Caco-2 (cell line): ENCODE data around the gene SPRY1. TPM values are rescaled to one million over a fixed set of nuclear protein-coding genes. Genes with fewer than 3 reads are reported as not detected.
A peak's percentile ranks its signal among the peaks of the same experiment; 100 is the strongest.

Source experiments
- Bru-seq: library from RNA; stranded (reverse); fragments of 400-500 nt; gene quantifications from one replicate; lab custom pipeline; 2021; lab: Mats Ljungman, UMichigan
- BruChase-seq, 2 experiments: library from RNA; stranded (reverse); fragments of 400-500 nt; gene quantifications; one replicate each; lab custom pipeline; 2021; lab: Mats Ljungman, UMichigan
- BruUV-seq: library from RNA; stranded (reverse); fragments of 400-500 nt; replicated peaks from 2 replicates; lab custom pipeline; 2021; lab: Mats Ljungman, UMichigan
- CTCF ChIA-PET: fragments of 300-600 bp; sonication (Branson Sonifier 250); formaldehyde crosslinking; loops from one replicate; lab custom pipeline; 2022; ENCODE audit warnings: antibody characterized with exemption; lab: Charles Lee
- POLR2A ChIA-PET: fragments of 300-600 bp; sonication (Branson Sonifier 250); formaldehyde crosslinking; loops from one replicate; lab custom pipeline; 2022; ENCODE audit warnings: antibody characterized with exemption; lab: Charles Lee
- DNase-seq, 2 experiments: peaks; one replicate each; pipeline versions ENCODE4 v3.0.0 to v3.0.0-alpha.2; 2020 to 2022
- H3K27me3 ChIP-seq: replicated peaks from 2 replicates; pipeline ENCODE4 v1.6.0; 2011; ENCODE audit warnings: low read length; ENCODE audit not compliant: control insufficient read depth, insufficient read depth
- H3K36me3 ChIP-seq: 2 replicates; pipeline ENCODE4 v1.5.1; 2011; ENCODE audit warnings: low read length; ENCODE audit not compliant: control insufficient read depth, insufficient read depth
- H3K4me1 ChIP-seq: fragments of 250-450 bp; sonication (Bioruptor Pico); 2 replicates; pipeline ENCODE4 v1.5.1; 2020; ENCODE audit warnings: mild to moderate bottlenecking
- H3K4me3 ChIP-seq: 2 replicates; pipeline ENCODE4 v1.5.1; 2011; ENCODE audit warnings: low read depth, mild to moderate bottlenecking, control low read depth, low read length
- H3K9me3 ChIP-seq: fragments of 250-450 bp; sonication (Bioruptor Pico); 2 replicates; pipeline ENCODE4 v1.5.1; 2020; ENCODE audit warnings: mild to moderate bottlenecking, moderate library complexity
- H3K27ac Mint-ChIP-seq: one replicate; pipeline ENCODE4 v1.8.0; 2022; ENCODE audit warnings: mixed read lengths; ENCODE audit not compliant: unreplicated experiment
- H3K27me3 Mint-ChIP-seq: one replicate; pipeline ENCODE4 v1.8.0; 2022; ENCODE audit warnings: mixed read lengths; ENCODE audit not compliant: insufficient read depth, unreplicated experiment
- H3K36me3 Mint-ChIP-seq: one replicate; pipeline ENCODE4 v1.8.0; 2022; ENCODE audit warnings: mild to moderate bottlenecking, mixed read lengths; ENCODE audit not compliant: insufficient read depth, unreplicated experiment
- H3K4me1 Mint-ChIP-seq: one replicate; pipeline ENCODE4 v1.8.0; 2022; ENCODE audit warnings: low read depth, mixed read lengths; ENCODE audit not compliant: unreplicated experiment
- H3K4me3 Mint-ChIP-seq: one replicate; pipeline ENCODE4 v1.8.0; 2022; ENCODE audit warnings: mild to moderate bottlenecking, moderate library complexity, mixed read lengths; ENCODE audit not compliant: unreplicated experiment
- H3K9me3 Mint-ChIP-seq: one replicate; pipeline ENCODE4 v1.8.0; 2022; ENCODE audit warnings: mixed read lengths; ENCODE audit not compliant: unreplicated experiment
- CTCF ChIP-seq, 2 experiments: fragments of 200-600 bp in 1 of 2; IDR thresholded peaks; 1 replicate in 1 of 2; 2 replicates in 1 of 2; pipeline versions ENCODE4 v1.5.1 to v1.8.0; 2011 to 2022; ENCODE audit warnings: antibody characterized with exemption in 1 of 2, control low read depth in 1 of 2, inconsistent platforms in 1 of 2, low read depth in 1 of 2, low read length in 1 of 2, mild to moderate bottlenecking in 1 of 2, moderate library complexity in 1 of 2; ENCODE audit not compliant: insufficient read depth in 1 of 2, severe bottlenecking in 1 of 2, unreplicated experiment in 1 of 2
- intact Hi-C: fragments of 100-400 bp; cut with micrococcal nuclease; formaldehyde crosslinking; loops from one replicate; pipeline ENCODE4 v1.10.0; 2022; ENCODE audit not compliant: unreplicated experiment
- long read RNA-seq: library from polyadenylated mRNA; stranded (forward); transcript quantifications from one replicate; pipeline ENCODE4 v2.0.0, GENCODE V29; 2022
- total RNA-seq: library from RNA; stranded (reverse); gene quantifications from 2 replicates; pipeline ENCODE4 v1.2.3, GENCODE V29; 2022

The SPRY1 gene, protein sequence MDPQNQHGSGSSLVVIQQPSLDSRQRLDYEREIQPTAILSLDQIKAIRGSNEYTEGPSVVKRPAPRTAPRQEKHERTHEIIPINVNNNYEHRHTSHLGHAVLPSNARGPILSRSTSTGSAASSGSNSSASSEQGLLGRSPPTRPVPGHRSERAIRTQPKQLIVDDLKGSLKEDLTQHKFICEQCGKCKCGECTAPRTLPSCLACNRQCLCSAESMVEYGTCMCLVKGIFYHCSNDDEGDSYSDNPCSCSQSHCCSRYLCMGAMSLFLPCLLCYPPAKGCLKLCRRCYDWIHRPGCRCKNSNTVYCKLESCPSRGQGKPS
- total RNA-seq (23.2 and 23.4 TPM in 2 replicates), Bru-seq, nascent RNA (percentile 96 among the genes with signal in this experiment), BruChase-seq, experiment 1, labeled RNA remaining after a 2-hour chase (percentile 80 among the genes with signal in this experiment), BruChase-seq, experiment 2, labeled RNA remaining after a 6-hour chase (percentile 59 among the genes with signal in this experiment)
- long read RNA-seq, transcript SPRY1-204 (2 exons, 1,012 nt), result major isoform, 13 of 32 reads
- long read RNA-seq, partial matches to known transcripts, result 0 of 32 reads
- long read RNA-seq, other reads (novel, unspliced or antisense), result 16 of 32 reads

DNA sequence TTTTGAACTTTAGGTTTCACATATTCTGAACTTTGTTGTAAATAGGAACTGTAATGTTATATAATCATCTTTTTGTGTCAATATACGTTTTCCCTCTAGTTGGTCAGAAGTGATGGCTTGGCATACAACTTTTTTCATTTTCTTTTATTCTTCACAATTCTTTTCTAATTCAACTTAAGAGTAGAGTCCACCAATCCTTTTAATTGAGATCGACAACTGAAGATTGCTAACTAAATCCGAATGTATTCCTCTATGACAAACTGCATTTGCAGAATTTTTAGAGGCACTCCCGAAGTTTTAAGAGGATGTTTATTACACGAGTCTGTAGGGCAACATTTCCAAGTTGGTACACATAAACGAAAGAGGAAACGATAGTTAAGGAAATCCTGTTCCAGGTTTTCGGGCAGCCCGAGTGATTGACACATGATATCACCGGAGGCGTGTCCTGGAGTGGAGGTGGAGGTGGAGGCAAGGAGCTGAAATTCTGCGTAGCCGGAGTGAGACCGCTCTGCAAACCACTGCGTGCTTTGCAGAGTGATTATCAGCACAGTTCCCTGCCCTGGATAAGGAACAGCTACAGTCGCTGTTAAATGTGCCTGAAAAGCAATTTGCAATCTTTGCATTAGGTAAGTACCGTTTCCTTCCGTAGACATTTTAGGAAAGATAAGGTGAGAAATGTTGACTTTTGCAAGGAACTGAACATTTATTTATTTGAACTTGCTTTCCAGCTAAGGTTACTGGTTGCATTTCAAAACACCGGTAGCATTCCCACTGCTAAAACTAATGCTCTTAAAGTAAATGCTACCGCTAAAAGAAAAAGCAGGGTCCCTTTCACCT lies at the start of gene SPRY1:
TSS of gene SPRY1 (plus strand) at position 489 of the 837 bp plus-strand sequence. CDS start 4,797 bp downstream, outside the sequence.
- intact Hi-C loops, result loop anchor here (1.0 to 10.0 kb wide), 5 partner anchors 46 to 358 kb away; no protein-coding TSS in a partner anchor
- CTCF ChIA-PET, result interaction anchor here (1.0 to 1.6 kb wide), 4 partner anchors 47 to 263 kb away, joined by 3 to 8 read pairs (median 4); no protein-coding TSS in a partner anchor
- H3K36me3 ChIP-seq, result no peaks in the 10 kb centered on the region
- Mint-ChIP-seq H3K9me3 (no peaks in the 10 kb centered on the region), H3K27ac (peak within 1 kb of the TSS; percentile 67), H3K36me3 (peaks cover 31% of the 10 kb centered on the region), H3K4me3 (peak within 1 kb of the TSS; percentile 80), H3K4me1 (peaks cover 5% of the 10 kb centered on the region), H3K27me3 (no peaks in the 10 kb centered on the region)
- POLR2A ChIA-PET, result interaction anchor here (0.6 to 1.8 kb wide), 4 partner anchors 48 to 254 kb away, joined by 3 to 8 read pairs (median 4); no protein-coding TSS in a partner anchor
- H3K4me3 ChIP-seq, result peak within 1 kb of the TSS; percentile 86
- H3K9me3 ChIP-seq, result no peaks in the 10 kb centered on the region
- DNase-seq, result peak; percentile 88 to 92
- H3K27me3 ChIP-seq, result no peaks in the 10 kb centered on the region
- BruUV-seq, result no TSS peak
- TF ChIP-seq CTCF (IDR thresholded peaks at IDR 0.05; ENCODE audit: insufficient read depth in 1 of 2, low read depth in 1 of 2, low read length in 1 of 2, severe bottlenecking in 1 of 2, unreplicated experiment in 1 of 2), result no peak
- H3K4me1 ChIP-seq, result 0 out of 2 replicates have a peak, but pooled peaks cover 6% of the 10 kb centered on the region

- H3K36me3 Mint-ChIP-seq, result peaks cover 7% of the 10 kb centered on the region
- H3K9me3 Mint-ChIP-seq, result no peaks in the 10 kb centered on the region
- Histone ChIP-seq H3K9me3 (no peaks in the 10 kb centered on the region), H3K4me1 (peaks cover 28% of the 10 kb centered on the region), H3K27me3 (no peaks in the 10 kb centered on the region), H3K4me3 (no peak overlapping the region), H3K36me3 (no peaks in the 10 kb centered on the region)
- H3K4me1 Mint-ChIP-seq, result peaks cover 34% of the 10 kb centered on the region
- ChIA-PET CTCF (no interaction called here), POLR2A (no interaction called here)
- intact Hi-C loops, result no loop called here
- no peak for DNase-seq
- H3K27me3 Mint-ChIP-seq, result no peaks in the 10 kb centered on the region
- peak overlapping the region; percentile 69 for H3K27ac Mint-ChIP-seq
- TF ChIP-seq CTCF (IDR thresholded peaks at IDR 0.05; ENCODE audit: insufficient read depth in 1 of 2, low read depth in 1 of 2, low read length in 1 of 2, severe bottlenecking in 1 of 2, unreplicated experiment in 1 of 2), result no peak
- no TSS peak for BruUV-seq
- H3K4me3 Mint-ChIP-seq, result no peak overlapping the region
Measured at GRCh38 chr4:123346951-123347350, 49.6 kb upstream of the SPRY1 start.
